HG02588 (cell line): ENCODE results near the gene OR11G2.
"Not testable (repeated sequence)": the region's sequence is repeated elsewhere in the genome, so short reads cannot be mapped to it uniquely, and the experiment has no call there.

ENCODE experiments used
- ATAC-seq: cut with Tn5 transposase; IDR thresholded peaks from one replicate; pipeline ENCODE4 v1.9.1; 2021; ENCODE audit warnings: mild to moderate bottlenecking, moderate library complexity; ENCODE audit not compliant: unreplicated experiment

Gene OR11G2

GRCh38 chr14:20219033-20219432, 28.3 kb downstream of the OR11G2 start:
- no peak for ATAC-seq

GRCh38 chr14:20223410-20223809, 32.7 kb downstream of the OR11G2 start, which contains the start of gene OR11H6:
OR11H6 (plus strand) TSS chr14:20223710; CDS start chr14:20223710, 0 bp downstream.
- no peak for ATAC-seq

DNA sequence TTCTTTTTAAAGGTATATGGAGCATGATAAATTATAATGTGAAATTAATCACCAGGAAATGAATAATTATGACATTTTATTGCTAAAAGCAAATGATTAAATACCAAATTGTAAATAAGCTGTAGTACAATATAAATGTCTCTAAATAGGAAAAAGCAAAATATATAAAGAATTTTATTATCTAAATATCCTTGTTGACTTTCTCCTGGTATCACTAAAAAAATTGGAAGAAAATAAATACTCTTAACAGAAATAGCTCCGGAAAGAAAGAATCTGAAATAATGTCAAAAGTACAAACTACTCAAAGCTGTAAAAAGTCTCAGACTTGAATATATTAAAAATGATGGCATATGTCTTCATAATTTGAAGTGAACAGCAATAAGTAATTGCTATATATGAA, 38.0 kb downstream of the OR11G2 start, which contains the start of gene OR11H7:
Gene OR11H7, plus strand, starts transcription at position 301 of the 400 bp plus-strand sequence.
- no peak for ATAC-seq

DNA sequence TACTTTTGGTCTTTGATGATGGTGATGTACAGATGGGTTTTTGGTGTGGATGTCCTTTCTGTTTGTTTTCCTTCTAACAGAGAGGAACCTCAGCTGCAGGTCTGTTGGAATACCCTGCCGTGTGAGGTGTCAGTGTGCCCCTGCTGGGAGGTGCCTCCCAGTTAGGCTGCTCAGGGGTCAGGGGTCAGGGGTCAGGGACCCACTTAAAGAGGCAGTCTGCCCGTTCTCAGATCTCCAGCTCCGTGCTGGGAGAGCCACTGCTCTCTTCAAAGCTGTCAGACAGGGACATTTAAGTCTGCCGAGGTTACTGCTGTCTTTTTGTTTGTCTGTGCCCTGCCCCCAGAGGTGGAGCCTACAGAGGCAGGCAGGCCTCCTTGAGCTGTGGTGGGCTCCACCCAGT, 44.7 kb downstream of the OR11G2 start:
- ATAC-seq, result not testable (repeated sequence)

- no peak for ATAC-seq
Measured at GRCh38 chr14:20247646-20248246, 57.0 kb downstream of the OR11G2 start.
